Measurements from ENCODE around the gene ATP5MC3.

Gene ATP5MC3

DNA sequence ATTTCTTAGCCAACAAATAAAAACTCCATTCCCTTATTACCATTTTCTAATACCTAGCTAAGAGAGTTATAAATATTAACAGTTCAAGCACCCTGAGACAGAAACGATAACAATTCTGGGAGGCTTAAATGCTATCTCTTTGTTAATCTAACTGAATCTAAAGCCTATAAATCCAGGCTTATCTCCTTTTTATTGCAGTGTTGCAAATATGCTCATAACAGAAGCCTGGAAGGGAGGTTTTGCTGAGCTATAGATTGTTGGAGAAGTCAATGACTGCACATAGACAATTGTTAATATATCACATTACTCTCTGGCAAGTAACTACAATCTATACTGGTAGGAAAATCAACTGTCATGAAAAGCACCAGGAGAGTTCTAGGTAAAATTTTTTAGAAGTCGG is 43.7 kb downstream of the ATP5MC3 start:
- ATAC-seq: no peak
- TF ChIP-seq TSHZ2 (CRISPR knock-in tag; IDR thresholded peaks at IDR 0.05): no peak
- no peak for TF ChIP-seq CSDC2 (CRISPR knock-in tag; IDR thresholded peaks at IDR 0.05)
- no peak for TF ChIP-seq ZFP3 (CRISPR knock-in tag; IDR thresholded peaks at IDR 0.05)
- TF ChIP-seq PATZ1 (CRISPR knock-in tag; IDR thresholded peaks at IDR 0.05; ENCODE audit: borderline replicate concordance): no peak
- no peak for TF ChIP-seq SNAI2 (CRISPR knock-in tag; IDR thresholded peaks at IDR 0.05)
- TF ChIP-seq ISL1 (CRISPR knock-in tag; IDR thresholded peaks at IDR 0.05): no peak
- no peak for TF ChIP-seq ESRRG (CRISPR knock-in tag; IDR thresholded peaks at IDR 0.05)
- TF ChIP-seq PPARA (CRISPR knock-in tag; IDR thresholded peaks at IDR 0.05; ENCODE audit: borderline replicate concordance): no peak
- no peak for TF ChIP-seq ZNF70 (CRISPR knock-in tag; IDR thresholded peaks at IDR 0.05)
- TF ChIP-seq TOX (CRISPR knock-in tag; IDR thresholded peaks at IDR 0.05; ENCODE audit: borderline replicate concordance): no peak
- no peak for TF ChIP-seq TCF4 (CRISPR knock-in tag; IDR thresholded peaks at IDR 0.05; ENCODE audit: borderline replicate concordance)
- TF ChIP-seq OSR1 (CRISPR knock-in tag; IDR thresholded peaks at IDR 0.05): no peak
- TF ChIP-seq RARB (CRISPR knock-in tag; IDR thresholded peaks at IDR 0.05): no peak
- no peak for TF ChIP-seq BACH2 (CRISPR knock-in tag; IDR thresholded peaks at IDR 0.05; ENCODE audit: borderline replicate concordance)
- TF ChIP-seq CSRNP3 (CRISPR knock-in tag; IDR thresholded peaks at IDR 0.05): no peak
- TF ChIP-seq ZFP30 (CRISPR knock-in tag; IDR thresholded peaks at IDR 0.05): no peak
- TF ChIP-seq, protein P1, sequence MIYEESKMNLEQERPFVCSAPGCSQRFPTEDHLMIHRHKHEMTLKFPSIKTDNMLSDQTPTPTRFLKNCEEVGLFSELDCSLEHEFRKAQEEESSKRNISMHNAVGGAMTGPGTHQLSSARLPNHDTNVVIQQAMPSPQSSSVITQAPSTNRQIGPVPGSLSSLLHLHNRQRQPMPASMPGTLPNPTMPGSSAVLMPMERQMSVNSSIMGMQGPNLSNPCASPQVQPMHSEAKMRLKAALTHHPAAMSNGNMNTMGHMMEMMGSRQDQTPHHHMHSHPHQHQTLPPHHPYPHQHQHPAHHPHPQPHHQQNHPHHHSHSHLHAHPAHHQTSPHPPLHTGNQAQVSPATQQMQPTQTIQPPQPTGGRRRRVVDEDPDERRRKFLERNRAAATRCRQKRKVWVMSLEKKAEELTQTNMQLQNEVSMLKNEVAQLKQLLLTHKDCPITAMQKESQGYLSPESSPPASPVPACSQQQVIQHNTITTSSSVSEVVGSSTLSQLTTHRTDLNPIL (CRISPR knock-in tag; IDR thresholded peaks at IDR 0.05; ENCODE audit: low read depth): no peak
- no peak for TF ChIP-seq ARNTL (CRISPR knock-in tag; IDR thresholded peaks at IDR 0.05; ENCODE audit: borderline replicate concordance, low read depth)
- no peak for TF ChIP-seq ZC3H10 (CRISPR knock-in tag; IDR thresholded peaks at IDR 0.05)

DNA sequence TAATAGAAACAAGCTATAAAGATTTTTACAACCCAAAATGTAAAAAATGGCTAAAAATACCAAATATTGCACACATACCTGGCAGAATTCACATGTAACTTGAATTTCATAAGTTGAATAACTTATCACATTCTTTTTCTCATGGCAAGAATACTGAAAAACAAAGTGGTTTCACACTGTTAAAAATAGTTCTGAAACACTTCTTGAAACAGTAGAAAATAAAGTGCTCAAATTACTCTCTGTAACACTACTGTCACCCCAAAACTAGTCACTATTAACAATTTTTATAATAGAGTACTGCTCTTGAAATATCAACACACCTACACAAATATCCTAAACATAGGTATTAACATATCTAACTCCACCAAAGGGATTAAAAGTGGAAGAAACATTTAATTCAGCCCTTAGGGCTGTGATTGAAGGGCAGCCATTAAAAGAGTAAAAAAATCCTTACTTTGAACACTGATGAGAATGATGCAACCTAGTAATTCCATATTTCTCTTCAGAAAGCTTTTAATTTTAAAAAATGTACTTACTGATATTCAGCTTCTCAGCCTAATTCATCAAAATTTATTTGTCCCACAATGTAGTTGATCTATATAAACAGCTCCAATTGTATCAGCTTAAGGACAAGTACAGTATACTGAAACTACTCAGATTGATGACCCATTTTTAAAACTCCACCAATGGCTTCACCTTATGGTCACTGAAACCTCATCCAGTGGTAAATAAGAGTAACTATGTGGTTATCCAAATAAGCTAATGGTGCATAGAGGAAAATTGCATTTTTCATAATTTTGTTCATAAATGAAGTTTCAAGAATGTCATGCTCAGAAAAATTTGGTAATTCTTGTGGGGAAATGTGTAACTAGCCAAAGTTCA is 44.9 kb downstream of the ATP5MC3 start:
- no peak for ATAC-seq

More for the DNA sequence above, 44.9 kb downstream of the ATP5MC3 start:
- TF ChIP-seq BACH2 (CRISPR knock-in tag; IDR thresholded peaks at IDR 0.05; ENCODE audit: borderline replicate concordance) (no peak), ZFP3 (CRISPR knock-in tag; IDR thresholded peaks at IDR 0.05) (no peak), CSDC2 (CRISPR knock-in tag; IDR thresholded peaks at IDR 0.05) (no peak), TCF4 (CRISPR knock-in tag; IDR thresholded peaks at IDR 0.05; ENCODE audit: borderline replicate concordance) (no peak), PATZ1 (CRISPR knock-in tag; IDR thresholded peaks at IDR 0.05; ENCODE audit: borderline replicate concordance) (no peak), RARB (CRISPR knock-in tag; IDR thresholded peaks at IDR 0.05) (no peak), OSR1 (CRISPR knock-in tag; IDR thresholded peaks at IDR 0.05) (no peak), ZNF70 (CRISPR knock-in tag; IDR thresholded peaks at IDR 0.05) (no peak), CSRNP3 (CRISPR knock-in tag; IDR thresholded peaks at IDR 0.05) (no peak), ZC3H10 (CRISPR knock-in tag; IDR thresholded peaks at IDR 0.05) (no peak), GLIS3 (CRISPR knock-in tag; IDR thresholded peaks at IDR 0.05) (no peak), ZNF8 (CRISPR knock-in tag; IDR thresholded peaks at IDR 0.05) (no peak)
- TF ChIP-seq, protein P2, sequence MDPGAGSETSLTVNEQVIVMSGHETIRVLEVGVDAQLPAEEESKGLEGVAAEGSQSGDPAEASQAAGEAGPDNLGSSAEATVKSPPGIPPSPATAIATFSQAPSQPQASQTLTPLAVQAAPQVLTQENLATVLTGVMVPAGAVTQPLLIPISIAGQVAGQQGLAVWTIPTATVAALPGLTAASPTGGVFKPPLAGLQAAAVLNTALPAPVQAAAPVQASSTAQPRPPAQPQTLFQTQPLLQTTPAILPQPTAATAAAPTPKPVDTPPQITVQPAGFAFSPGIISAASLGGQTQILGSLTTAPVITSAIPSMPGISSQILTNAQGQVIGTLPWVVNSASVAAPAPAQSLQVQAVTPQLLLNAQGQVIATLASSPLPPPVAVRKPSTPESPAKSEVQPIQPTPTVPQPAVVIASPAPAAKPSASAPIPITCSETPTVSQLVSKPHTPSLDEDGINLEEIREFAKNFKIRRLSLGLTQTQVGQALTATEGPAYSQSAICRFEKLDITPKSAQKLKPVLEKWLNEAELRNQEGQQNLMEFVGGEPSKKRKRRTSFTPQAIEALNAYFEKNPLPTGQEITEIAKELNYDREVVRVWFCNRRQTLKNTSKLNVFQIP (CRISPR knock-in tag; IDR thresholded peaks at IDR 0.05; ENCODE audit: borderline replicate concordance, low read depth): no peak
- TF ChIP-seq, protein P1 (CRISPR knock-in tag; IDR thresholded peaks at IDR 0.05; ENCODE audit: low read depth): no peak
